ENCODE data around the gene ZNF331.

The ZNF331 gene

GRCh38 chr19:53521373-53522202 is 16.4 kb upstream of the ZNF331 start:
- no peak for DNase-seq

DNA sequence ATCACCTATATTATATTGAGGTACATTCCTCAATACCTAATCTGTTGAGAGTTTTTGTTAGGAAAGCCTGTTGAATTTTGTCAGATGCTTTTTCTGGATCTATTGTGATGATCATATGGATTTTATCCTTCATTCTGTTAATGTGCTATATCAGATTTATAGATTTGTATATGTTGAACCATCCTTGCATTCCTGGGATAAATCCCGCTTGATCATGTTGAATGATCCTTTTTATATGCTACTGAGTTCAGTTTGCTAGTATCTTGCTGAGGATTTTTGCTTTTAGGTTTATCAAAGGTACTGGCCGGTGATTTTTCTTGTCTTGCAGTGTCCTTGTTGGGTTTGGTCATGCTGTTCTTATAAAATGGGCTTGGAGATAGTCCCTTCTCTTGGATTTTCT is 12.0 kb upstream of the ZNF331 start:
- no peak for DNase-seq

DNA sequence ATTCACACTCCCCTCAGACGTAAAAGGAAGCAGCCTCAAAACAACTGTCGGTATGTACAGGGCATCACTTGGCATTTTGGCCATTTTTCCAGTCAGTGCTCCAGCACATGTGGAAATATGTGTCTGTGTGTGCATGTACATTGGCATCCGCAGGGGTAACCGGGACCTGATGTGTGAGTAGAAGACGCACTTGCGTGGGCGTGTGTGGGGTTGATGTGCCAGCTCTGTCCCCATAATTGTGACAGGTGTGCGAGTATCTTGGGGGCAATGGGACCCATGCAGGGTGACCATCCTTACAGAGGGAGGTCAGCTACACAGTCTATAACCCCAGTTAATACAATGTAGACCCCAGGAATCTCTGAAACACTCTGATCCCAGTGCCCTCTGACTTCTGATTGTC is 7.3 kb upstream of the ZNF331 start:
- no peak for DNase-seq

GRCh38 chr19:53531457-53531856 is 6.5 kb upstream of the ZNF331 start:
- DNase-seq = no peak

- DNase-seq = no peak
These were observed 5.6 kb upstream of the ZNF331 start for GRCh38 chr19:53532362-53532761.

DNA sequence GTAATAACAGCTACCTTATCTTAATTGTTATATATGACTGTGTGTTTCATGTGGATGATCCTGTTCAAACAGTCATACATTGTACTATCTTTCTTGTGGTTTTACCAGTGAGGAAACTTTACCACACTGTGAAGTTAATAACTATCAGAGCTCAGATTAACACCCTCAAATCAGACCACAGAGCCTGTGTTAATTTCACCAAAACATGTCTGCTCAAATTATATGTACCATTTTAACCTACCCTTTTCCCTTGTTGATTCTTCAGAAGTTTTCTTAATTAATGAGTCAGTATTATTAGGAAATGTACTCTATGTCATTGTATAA is 1.8 kb upstream of the ZNF331 start:
- no peak for DNase-seq

DNA sequence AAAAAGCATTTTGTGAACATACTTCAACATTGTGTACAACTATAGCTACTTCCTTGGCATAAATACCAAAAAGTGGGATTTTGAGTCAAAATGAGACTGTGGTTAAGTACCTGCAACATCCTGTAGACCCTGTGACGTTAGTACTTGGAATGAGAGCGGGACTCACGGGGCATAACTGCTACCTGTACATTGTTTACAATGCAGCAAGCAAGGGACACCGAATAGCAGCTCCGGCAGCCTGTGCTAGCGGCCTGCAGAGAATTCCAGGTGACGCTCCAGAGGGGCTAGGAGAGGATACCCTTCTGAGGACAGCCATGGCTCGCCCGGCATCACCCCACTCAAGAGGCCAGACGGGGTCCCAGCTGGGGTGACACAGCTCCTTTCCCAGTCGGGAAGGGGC is 824 bp upstream of the ZNF331 start:
- no peak for DNase-seq

- no peak for DNase-seq
These were observed 599 bp downstream of the ZNF331 start for GRCh38 chr19:53538378-53539109.

GRCh38 chr19:53540091-53540490 is 2.1 kb downstream of the ZNF331 start:
- no peak for DNase-seq

- DNase-seq = no peak
These were observed 4.0 kb downstream of the ZNF331 start for GRCh38 chr19:53541971-53542370.

DNA sequence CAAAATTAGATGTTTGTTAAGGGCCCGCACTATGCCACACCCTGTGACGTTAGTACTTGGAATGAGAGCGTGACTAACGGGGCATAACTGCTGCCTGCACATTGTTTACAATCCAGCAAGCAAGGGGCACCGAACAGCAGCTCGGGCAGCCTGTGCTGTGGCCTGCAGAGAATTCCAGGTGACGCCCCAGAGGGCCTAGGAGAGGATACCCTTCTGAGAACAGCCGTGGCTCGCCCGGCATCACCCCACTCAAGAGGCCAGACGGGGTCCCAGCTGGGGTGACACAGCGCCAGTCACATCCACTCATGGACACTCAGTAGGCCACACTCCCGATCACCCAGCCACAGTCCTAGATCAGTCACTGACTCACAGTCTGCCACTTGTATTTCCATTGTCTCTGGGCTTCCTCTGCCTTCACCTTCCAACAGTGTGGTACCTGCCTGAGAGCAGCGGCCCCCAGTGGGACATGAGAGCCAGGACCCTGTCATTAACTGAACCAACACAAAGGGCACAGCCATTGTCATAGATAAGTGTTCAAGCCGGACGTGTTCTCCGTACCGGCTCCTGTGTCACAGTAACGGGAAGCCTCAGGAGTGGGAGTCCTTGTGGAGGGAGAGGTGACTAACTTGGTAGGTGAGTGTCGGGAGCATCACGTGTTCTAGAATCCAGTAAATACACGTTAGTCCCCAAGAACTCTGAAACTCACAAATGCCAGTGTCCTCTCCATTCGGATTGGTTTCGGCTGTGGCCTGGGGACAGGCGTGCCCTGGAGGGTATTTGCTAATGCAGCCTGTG is 7.5 kb downstream of the ZNF331 start:
- DNase-seq = no peak

DNA sequence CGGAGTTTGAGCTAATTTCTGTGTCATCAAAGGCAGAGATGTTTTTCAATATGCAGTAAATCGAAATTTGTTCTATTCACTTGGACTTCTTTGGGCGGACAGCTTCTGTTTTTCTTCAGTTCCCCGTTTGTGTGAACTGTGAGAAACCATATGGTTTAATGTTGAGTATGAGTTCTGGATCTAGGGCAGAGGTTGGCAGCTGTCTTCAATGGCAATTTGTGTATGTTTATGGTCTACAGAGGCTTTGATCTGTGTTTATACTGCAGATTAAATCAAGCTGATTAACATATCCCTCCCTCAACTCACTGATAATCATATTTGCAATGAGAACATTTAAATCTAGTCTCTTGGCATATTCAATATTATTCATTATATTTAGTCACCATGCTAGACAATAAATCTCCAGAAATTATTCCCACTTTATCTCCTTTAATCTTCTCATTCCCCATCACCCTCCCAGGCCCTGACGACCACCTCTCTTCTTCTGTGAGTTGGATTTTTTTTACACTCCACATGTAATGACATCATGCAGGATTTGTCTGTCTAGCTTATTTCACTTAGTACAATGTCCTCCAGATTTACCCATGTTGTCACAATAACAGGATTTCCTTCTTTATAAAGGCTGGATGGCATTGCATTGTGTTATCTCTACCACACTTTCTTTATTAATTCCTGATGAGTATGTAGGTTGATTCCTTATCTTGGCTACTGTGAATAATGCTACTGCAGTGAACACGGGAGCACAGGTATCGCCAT is 9.0 kb downstream of the ZNF331 start:
- no peak for DNase-seq

DNA sequence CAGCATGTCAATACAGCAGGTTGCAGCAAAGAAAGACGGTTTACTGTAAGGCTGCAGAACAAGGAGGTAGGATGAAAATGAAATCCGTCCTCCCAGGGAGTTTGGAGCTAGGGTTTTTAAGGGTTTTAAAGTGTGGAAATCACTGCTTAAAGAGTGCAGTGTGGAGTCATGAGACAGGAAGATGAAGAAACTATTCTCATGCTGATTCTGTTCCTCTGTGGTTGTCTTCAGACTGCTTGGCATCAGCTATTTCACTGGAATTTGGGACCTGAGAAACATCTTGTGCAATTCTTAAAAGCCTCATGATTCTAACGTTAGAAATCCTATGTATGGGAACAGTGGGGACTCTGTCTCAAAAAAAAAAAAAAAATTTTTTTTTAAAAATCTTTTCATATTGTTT is 11.4 kb downstream of the ZNF331 start:
- no peak for DNase-seq

GRCh38 chr19:53552001-53552721 is 14.2 kb downstream of the ZNF331 start:
- no peak for DNase-seq

DNA sequence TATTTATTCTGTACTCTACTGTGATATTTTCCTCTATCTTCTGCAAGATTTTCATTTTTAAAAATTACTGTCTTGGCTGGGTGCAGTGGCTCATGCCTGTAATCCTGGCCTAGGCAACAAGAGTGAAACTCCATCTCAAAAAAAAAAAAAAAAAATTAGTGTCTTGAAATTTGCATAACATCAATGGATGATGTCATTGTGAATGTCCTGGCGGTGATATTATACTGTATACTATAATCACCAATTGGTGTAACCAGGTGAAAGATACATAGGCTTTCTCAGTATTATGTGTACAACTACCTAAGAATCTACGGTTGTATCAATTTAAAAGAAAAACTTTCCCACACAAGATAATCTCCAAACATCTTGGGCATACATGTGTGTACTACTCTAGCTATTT is 15.2 kb downstream of the ZNF331 start:
- no peak for DNase-seq

DNA sequence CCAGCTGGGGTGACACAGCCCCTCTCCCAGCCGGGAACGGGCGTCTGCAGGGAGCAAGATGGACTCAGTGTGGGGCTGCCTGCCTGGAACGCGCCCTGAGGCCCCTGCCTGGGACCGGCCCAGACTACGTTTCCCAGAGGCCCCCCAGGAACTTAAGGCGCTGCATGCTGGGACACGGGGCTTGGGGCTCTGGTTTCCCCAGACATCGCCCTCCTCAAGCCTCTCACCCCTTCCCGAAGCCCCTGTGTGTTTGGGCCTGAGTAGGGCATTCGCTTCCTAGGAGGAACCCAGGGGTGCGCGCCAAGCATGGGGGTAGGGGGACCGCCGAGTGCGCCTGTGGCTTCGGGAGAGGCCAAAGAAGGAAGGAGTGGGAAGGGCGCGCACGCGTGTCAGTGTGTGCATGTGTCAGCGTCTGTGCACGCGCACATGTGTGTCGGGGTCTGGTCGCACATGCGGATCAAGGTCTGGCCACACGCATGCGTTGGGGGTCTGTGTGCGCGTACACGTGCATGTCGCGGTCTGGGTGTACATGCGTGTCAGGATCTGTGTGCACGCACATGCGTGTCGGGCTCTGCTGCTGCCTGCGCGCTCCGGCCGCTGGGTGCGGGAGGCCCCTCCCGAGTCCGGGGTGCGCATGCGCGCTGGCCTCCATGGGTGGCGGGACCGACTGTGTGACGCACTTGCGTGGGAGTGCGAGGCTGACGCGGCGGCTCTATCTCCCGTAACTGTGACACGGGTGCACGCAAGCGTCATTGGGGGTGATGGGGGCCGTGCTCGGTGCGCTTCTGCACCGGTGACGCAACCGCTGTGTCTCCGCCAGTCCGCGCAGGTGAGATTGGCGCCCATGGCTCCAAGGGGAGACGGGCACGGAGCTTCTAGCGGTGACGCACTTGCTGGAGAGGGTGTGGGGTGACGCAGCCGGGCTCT is 16.2 kb downstream of the ZNF331 start:
- peak; percentile 87 for DNase-seq

GRCh38 chr19:53554804-53555203 is 16.9 kb downstream of the ZNF331 start:
- no peak for DNase-seq

GRCh38 chr19:53555352-53555751 is 17.4 kb downstream of the ZNF331 start:
- DNase-seq = no peak

DNA sequence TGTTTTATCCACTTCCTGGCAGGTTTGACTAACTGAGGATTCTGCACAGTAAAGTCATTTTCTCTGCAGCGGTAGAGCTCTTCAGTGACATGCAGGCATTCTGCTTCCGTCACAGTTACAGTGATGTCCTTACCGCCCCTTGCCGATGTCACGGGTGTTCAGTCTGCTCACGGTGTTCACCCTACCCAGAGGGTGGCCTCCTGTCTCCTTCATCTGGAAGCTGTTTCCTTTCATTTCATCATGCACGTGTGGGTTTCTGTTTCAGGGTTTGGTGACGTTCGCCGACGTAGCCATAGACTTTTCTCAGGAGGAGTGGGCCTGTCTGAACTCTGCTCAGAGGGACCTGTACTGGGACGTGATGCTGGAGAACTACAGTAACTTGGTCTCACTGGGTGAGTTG is 33.4 kb downstream of the ZNF331 start:
- no peak for DNase-seq

- no peak for DNase-seq
These were observed 39.2 kb downstream of the ZNF331 start for GRCh38 chr19:53576941-53577653.

DNA sequence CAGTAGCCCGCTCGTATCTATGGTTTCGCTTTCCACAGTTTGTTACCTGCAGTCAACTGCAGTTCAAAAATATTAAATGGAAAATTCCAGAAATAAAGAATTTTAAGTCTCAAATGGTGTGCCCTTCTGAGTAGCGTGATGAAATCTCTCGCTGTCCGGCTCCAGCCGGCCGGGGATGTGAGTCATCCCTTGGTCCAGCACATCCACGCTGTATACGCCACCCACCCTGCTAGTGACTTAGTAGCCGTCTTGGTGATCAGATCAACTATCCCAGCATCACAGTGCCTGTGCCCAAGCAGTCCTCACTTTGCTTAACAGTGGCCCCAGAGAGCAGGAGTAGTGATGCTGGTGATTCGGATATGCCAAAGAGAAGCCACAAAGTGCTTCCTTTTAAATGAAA is 40.0 kb downstream of the ZNF331 start:
- no peak for DNase-seq

Data from activated gamma-delta T cell treated with Interleukin-2 at 50 U/mL for 16 hours (primary cell).